IMR-90 (cell line): ENCODE data around the gene MSX1. TPM values are rescaled to one million over a fixed set of nuclear protein-coding genes. Genes with fewer than 3 reads are reported as not detected.

Experiments used
- ATAC-seq: fragments of 200-7000 bp; cut with Tn5 transposase; 2 replicates; pipeline ENCODE4 v1.9.1; 2020; ENCODE audit warnings: low read depth, mild to moderate bottlenecking, moderate library complexity
- BruUV-seq: library from RNA; stranded (reverse); fragments of 400-500 nt; replicated peaks from 2 replicates; lab custom pipeline; 2021; lab: Mats Ljungman, UMichigan
- CTCF ChIA-PET: fragments of 300-600 bp; formaldehyde crosslinking; extraction: SDS; loops from one replicate; lab custom pipeline; 2021; ENCODE audit warnings: antibody characterized with exemption; lab: Yijun Ruan, JAX
- POLR2A ChIA-PET: fragments of 300-600 bp; sonication (Branson Sonifier 250); formaldehyde crosslinking; loops from one replicate; lab custom pipeline; 2022; ENCODE audit warnings: antibody characterized with exemption; ENCODE audit not compliant: unreplicated experiment; lab: Charles Lee
- DNase-seq: peaks from one replicate; pipeline ENCODE4 v3.0.0; 2013
- H2AFZ ChIP-seq: replicated peaks from 2 replicates; pipeline ENCODE3; 2013; ENCODE audit warnings: low read length, mild to moderate bottlenecking; ENCODE audit not compliant: poor library complexity
- H2AK5ac ChIP-seq: 2 replicates; pipeline ENCODE4 v1.6.1; 2013; ENCODE audit warnings: low read depth, low read length, inconsistent platforms
- H2AK9ac ChIP-seq: replicated peaks from 2 replicates; pipeline ENCODE3; 2013; ENCODE audit warnings: mild to moderate bottlenecking, low read depth, low read length, moderate library complexity; ENCODE audit not compliant: poor library complexity
- H2BK120ac ChIP-seq: 2 replicates; pipeline ENCODE4 v1.6.1; 2013; ENCODE audit warnings: low read depth, low read length, inconsistent platforms
- H2BK15ac ChIP-seq: 3 replicates; pipeline ENCODE4 v1.6.1; 2013; ENCODE audit warnings: low read depth, low read length, inconsistent platforms
- H2BK20ac ChIP-seq: 2 replicates; pipeline ENCODE4 v1.6.1; 2013; ENCODE audit warnings: low read depth, mild to moderate bottlenecking, inconsistent platforms, low read length, moderate library complexity
- H2BK5ac ChIP-seq: 2 replicates; pipeline ENCODE4 v1.6.1; 2013; ENCODE audit warnings: mild to moderate bottlenecking, low read depth, low read length, inconsistent platforms; ENCODE audit not compliant: poor library complexity, severe bottlenecking
- H3K14ac ChIP-seq: replicated peaks from 2 replicates; pipeline ENCODE4 v1.6.1; 2013; ENCODE audit warnings: low read depth, low read length, inconsistent platforms
- H3K18ac ChIP-seq: 2 replicates; pipeline ENCODE4 v1.6.1; 2013; ENCODE audit warnings: low read depth, low read length, control low read depth
- H3K23ac ChIP-seq: 2 replicates; pipeline ENCODE4 v1.6.1; 2013; ENCODE audit warnings: low read depth, low read length, inconsistent platforms
- H3K27ac ChIP-seq: 2 replicates; pipeline ENCODE4 v1.5.1; 2013; ENCODE audit warnings: mild to moderate bottlenecking, control low read depth, low read length; ENCODE audit not compliant: insufficient read depth
- H3K27me3 ChIP-seq: 2 replicates; pipeline ENCODE4 v1.6.1; 2013; ENCODE audit warnings: low read length; ENCODE audit not compliant: control insufficient read depth, insufficient read depth
- H3K36me3 ChIP-seq: 2 replicates; pipeline ENCODE4 v1.6.1; 2013; ENCODE audit warnings: low read length, mixed read lengths; ENCODE audit not compliant: control insufficient read depth, insufficient read depth
- H3K4ac ChIP-seq: 2 replicates; pipeline ENCODE4 v1.6.1; 2013; ENCODE audit warnings: low read depth, low read length, inconsistent platforms
- H3K4me1 ChIP-seq: 2 replicates; pipeline ENCODE4 v1.6.1; 2013; ENCODE audit warnings: low read length, mixed read lengths; ENCODE audit not compliant: control insufficient read depth, insufficient read depth
- H3K4me2 ChIP-seq: 2 replicates; pipeline ENCODE4 v1.6.1; 2013; ENCODE audit warnings: low read depth, mild to moderate bottlenecking, control low read depth, low read length, moderate library complexity
- H3K4me3 ChIP-seq: 2 replicates; pipeline ENCODE4 v1.5.1; 2013; ENCODE audit warnings: low read depth, mild to moderate bottlenecking, control low read depth, low read length, moderate library complexity; ENCODE audit not compliant: insufficient read depth
- H3K56ac ChIP-seq: 2 replicates; pipeline ENCODE4 v1.6.1; 2013; ENCODE audit warnings: low read length, inconsistent platforms; ENCODE audit not compliant: insufficient read depth; ENCODE audit errors: extremely low read depth
- H3K79me1 ChIP-seq, 2 experiments: 2 replicates each; pipeline ENCODE4 v1.6.1; 2013; ENCODE audit warnings: low read length in 2 of 2, inconsistent platforms in 1 of 2, low read depth in 1 of 2
- H3K9ac ChIP-seq: 2 replicates; pipeline ENCODE4 v1.6.1; 2013; ENCODE audit warnings: low read depth, low read length, control low read depth
- H3K9me1 ChIP-seq: 2 replicates; pipeline ENCODE4 v1.6.1; 2013; ENCODE audit warnings: low read length, inconsistent platforms; ENCODE audit not compliant: insufficient read depth
- H3K9me3 ChIP-seq: 2 replicates; pipeline ENCODE4 v1.6.1; 2013; ENCODE audit warnings: low read length; ENCODE audit not compliant: control insufficient read depth, insufficient read depth
- H4K20me1 ChIP-seq: 2 replicates; pipeline ENCODE4 v1.6.1; 2013; ENCODE audit warnings: low read length, inconsistent platforms; ENCODE audit not compliant: insufficient read depth
- H4K5ac ChIP-seq: 2 replicates; pipeline ENCODE4 v1.6.1; 2013; ENCODE audit warnings: mild to moderate bottlenecking, low read depth, low read length, control low read depth
- H4K8ac ChIP-seq, 2 experiments: 2 replicates each; pipeline ENCODE4 v1.6.1; 2013; ENCODE audit warnings: low read depth in 2 of 2, low read length in 2 of 2, control low read depth in 1 of 2, inconsistent platforms in 1 of 2
- H4K91ac ChIP-seq: 2 replicates; pipeline ENCODE4 v1.6.1; 2013; ENCODE audit warnings: low read depth, low read length, inconsistent platforms; ENCODE audit not compliant: insufficient read depth
- FOS ChIP-seq: fragments of 150-350 bp; IDR thresholded peaks from 2 replicates; pipeline ENCODE4 v1.6.1; 2016; ENCODE audit warnings: low read depth, low read length
- MXI1 ChIP-seq: IDR thresholded peaks from 2 replicates; pipeline ENCODE4 v1.6.1; 2012; ENCODE audit warnings: low read depth, mild to moderate bottlenecking, low read length, moderate library complexity, borderline replicate concordance
- RAD21 ChIP-seq: IDR thresholded peaks from 2 replicates; pipeline ENCODE4 v1.6.1; 2012; ENCODE audit warnings: low read length, improper control_type of control experiment
- RCOR1 ChIP-seq: IDR thresholded peaks from 2 replicates; pipeline ENCODE4 v1.6.1; 2012; ENCODE audit warnings: mild to moderate bottlenecking, low read length, improper control_type of control experiment; ENCODE audit not compliant: insufficient replicate concordance
- WGBS, 2 experiments: methylation state at CpG; one replicate each; pipeline versions ENCODE4 v1.1.5 to v1.1.7; 2013; ENCODE audit warnings: missing lambda C conversion rate in 2 of 2; ENCODE audit not compliant: insufficient read length in 1 of 2; ENCODE audit errors: extremely low coverage in 2 of 2; 5-methylcytosine and 5-hydroxymethylcytosine counted together
- dilution Hi-C: fragments of 300-500 bp; cut with HindIII; formaldehyde crosslinking; loops from one replicate; pipeline ENCODE4 v1.14.3; 2018; ENCODE audit warnings: low sequenced_read_pairs; ENCODE audit not compliant: unreplicated experiment
- in situ Hi-C: fragments of 300-500 bp; cut with MboI; formaldehyde crosslinking; loops from 3 replicates; pipeline ENCODE4 v1.14.3; 2019; ENCODE audit warnings: low sequenced_read_pairs, inconsistent platforms, mixed read lengths
- intact Hi-C: fragments of 100-400 bp; cut with micrococcal nuclease; formaldehyde crosslinking; loops from 2 replicates; pipeline ENCODE4 v1.10.0; 2022
- polyA plus RNA-seq, 3 experiments: library from polyadenylated mRNA; depleted of rRNA; stranded (reverse); fragments of >200 nt; gene quantifications; 2 replicates each; pipeline ENCODE4 v1.2.3, GENCODE V29; 2012; ENCODE audit warnings: low replicate concordance in 1 of 3
- total RNA-seq: library from RNA; depleted of rRNA; stranded (reverse); fragments of >200 nt; gene quantifications from 2 replicates; pipeline ENCODE4 v1.2.3, GENCODE V29; 2012

The MSX1 gene
- total and polyA plus RNA-seq, 2 of the 4 experiments (the other 2 are of a cell fraction) = 1.1 to 3.9 TPM

- H3K9me1 ChIP-seq = no peaks in the 10 kb centered on the region
- no peak overlapping the region for H4K8ac ChIP-seq
- no peak overlapping the region for H4K5ac ChIP-seq
- TF ChIP-seq FOS (no peak), MXI1 (no peak), RCOR1 (no peak), RAD21 (no peak)
- H2AK9ac ChIP-seq = no peak overlapping the region
- no peaks in the 10 kb centered on the region for H3K36me3 ChIP-seq
- H2BK15ac ChIP-seq = no peak overlapping the region
- no peak overlapping the region for H4K91ac ChIP-seq
- no peaks in the 10 kb centered on the region for H3K4me1 ChIP-seq
- H2AFZ ChIP-seq = no peak overlapping the region
- peaks cover 40% of the 10 kb centered on the region for H3K27me3 ChIP-seq
- DNase-seq (no peak), ATAC-seq (no peak)
- H4K20me1 ChIP-seq = no peaks in the 10 kb centered on the region
- H3K23ac ChIP-seq = no peak overlapping the region
- H3K79me1 ChIP-seq = no peaks in the 10 kb centered on the region
- no peak overlapping the region for H3K18ac ChIP-seq
- no peak overlapping the region for H3K9ac ChIP-seq
- BruUV-seq = no TSS peak
- in situ Hi-C loops (no loop called here), dilution Hi-C loops (no loop called here), intact Hi-C loops (no loop called here)
- no peak overlapping the region for H3K4ac ChIP-seq
- no peak overlapping the region for H3K56ac ChIP-seq
- no peak overlapping the region for H3K14ac ChIP-seq
- no peak overlapping the region for H2AK5ac ChIP-seq
- H3K27ac ChIP-seq = no peak overlapping the region
- H2BK20ac ChIP-seq = no peak overlapping the region
- no peak overlapping the region for H3K4me2 ChIP-seq
- H3K4me3 ChIP-seq = no peak overlapping the region
- WGBS, 2 experiments = no CpG with 5 or more reads among the region's 5 CpGs
- H2BK120ac ChIP-seq = no peak overlapping the region
- CTCF ChIA-PET = no interaction called here
- POLR2A ChIA-PET = no interaction called here
- no peak overlapping the region for H2BK5ac ChIP-seq
- no peaks in the 10 kb centered on the region for H3K9me3 ChIP-seq
Observed at GRCh38 chr4:4888695-4889094, 29.2 kb downstream of the MSX1 start.
